Fibroblast of the aortic adventitia (primary cell): Measurements from ENCODE around the gene ALDH16A1. TPM values are rescaled to one million over a fixed set of nuclear protein-coding genes. Genes with fewer than 3 reads are reported as not detected.
A peak's percentile ranks its signal among the peaks of the same experiment; 100 is the strongest.
"Not testable (repeated sequence)": the region's sequence is repeated elsewhere in the genome, so short reads cannot be mapped to it uniquely, and the experiment has no call there.

ENCODE experiments used
- DNase-seq: peaks from one replicate; pipeline ENCODE4 v3.0.0-alpha.2; 2010; ENCODE audit warnings: low read depth
- H3K4me3 ChIP-seq: 2 replicates; pipeline ENCODE4 v1.5.1; 2011; ENCODE audit warnings: low read depth, mild to moderate bottlenecking, control low read depth, low read length, moderate library complexity
- CTCF ChIP-seq: IDR thresholded peaks from 2 replicates; pipeline ENCODE4 v1.5.1; 2011; ENCODE audit warnings: mild to moderate bottlenecking, low read length, control low read depth, inconsistent platforms; ENCODE audit not compliant: insufficient read depth
- total RNA-seq: library from RNA; depleted of rRNA; stranded (reverse); fragments of >200 nt; gene quantifications from 2 replicates; pipeline ENCODE4 v1.2.3, GENCODE V29; 2012; ENCODE audit warnings: low replicate concordance

The ALDH16A1 gene
- total RNA-seq, 1 donor = 25.0 TPM

- no peak for TF ChIP-seq CTCF
- H3K4me3 ChIP-seq = no peak overlapping the region
- DNase-seq = no peak
These were observed 12.3 kb downstream of the ALDH16A1 start for GRCh38 chr19:49465371-49465770.

GRCh38 chr19:49468199-49468598 is 15.2 kb downstream of the ALDH16A1 start:
- no peak for DNase-seq
- no peak overlapping the region for H3K4me3 ChIP-seq
- TF ChIP-seq CTCF = no peak

- TF ChIP-seq CTCF = no peak
- peak; percentile 95 for DNase-seq
These were observed 15.9 kb downstream of the ALDH16A1 start for GRCh38 chr19:49468746-49469447.

GRCh38 chr19:49469828-49470614 is 17.0 kb downstream of the ALDH16A1 start:
- TF ChIP-seq CTCF = no peak
- no peak for DNase-seq
- no peak overlapping the region for H3K4me3 ChIP-seq

More at GRCh38 chr19:49468746-49469447, 15.9 kb downstream of the ALDH16A1 start:
- no peak overlapping the region for H3K4me3 ChIP-seq

- TF ChIP-seq CTCF = no peak
- no peak for DNase-seq
- H3K4me3 ChIP-seq = no peak overlapping the region
These were observed 17.6 kb downstream of the ALDH16A1 start for GRCh38 chr19:49470615-49470978.

GRCh38 chr19:49472936-49473335 is 19.9 kb downstream of the ALDH16A1 start:
- no peak for DNase-seq
- TF ChIP-seq CTCF = no peak
- H3K4me3 ChIP-seq = no peak overlapping the region

- not testable (repeated sequence) for DNase-seq
- H3K4me3 ChIP-seq = peak overlapping the region; percentile 72
These were observed 20.5 kb downstream of the ALDH16A1 start for GRCh38 chr19:49473501-49473867.
